Mesenteric fat pad (tissue), 1 donor: ENCODE measurements around the gene EFHD1. TPM values are rescaled to one million over a fixed set of nuclear protein-coding genes. Genes with fewer than 3 reads are reported as not detected.

Experiments used
- DNase-seq: peaks from one replicate; pipeline ENCODE4 v3.0.0-alpha.2; 2020; ENCODE audit warnings: low spot score
- total RNA-seq: library from RNA; stranded (reverse); fragmentation: NEBNext Ultra II Directional; extraction: Animal tissue kit (Norgen Biotek cat#: 25700); gene quantifications from one replicate; pipeline ENCODE4 v1.2.1, GENCODE V29; 2021
- donor health status: DM: yes; HTN: yes; CAD: no.

Gene EFHD1
- total RNA-seq, 1 donor from 2014 or later: 18.0 TPM

DNA sequence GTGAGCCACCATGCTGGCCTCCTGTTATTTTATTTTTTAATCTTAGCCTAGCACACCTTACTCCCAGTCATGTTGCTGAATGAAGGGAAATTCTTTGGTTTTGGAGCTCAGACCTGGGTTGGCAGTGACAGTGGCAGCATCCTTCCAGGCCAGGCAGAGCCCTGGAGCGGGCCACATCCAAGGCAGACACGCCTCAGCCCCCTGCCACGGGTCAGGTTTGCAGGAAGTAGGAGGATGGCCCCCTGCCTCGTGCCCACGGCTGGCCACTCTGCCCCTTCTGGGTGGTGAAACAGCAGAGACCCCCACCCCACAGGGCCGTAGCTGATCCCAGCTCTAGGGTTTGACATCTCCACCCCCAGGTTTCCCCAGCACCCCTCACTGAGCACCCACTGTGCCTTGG lies 11.7 kb downstream of the EFHD1 start:
- DNase-seq: no peak

- DNase-seq: no peak
Observed at GRCh38 chr2:232646726-232647125, 13.3 kb downstream of the EFHD1 start.

DNA sequence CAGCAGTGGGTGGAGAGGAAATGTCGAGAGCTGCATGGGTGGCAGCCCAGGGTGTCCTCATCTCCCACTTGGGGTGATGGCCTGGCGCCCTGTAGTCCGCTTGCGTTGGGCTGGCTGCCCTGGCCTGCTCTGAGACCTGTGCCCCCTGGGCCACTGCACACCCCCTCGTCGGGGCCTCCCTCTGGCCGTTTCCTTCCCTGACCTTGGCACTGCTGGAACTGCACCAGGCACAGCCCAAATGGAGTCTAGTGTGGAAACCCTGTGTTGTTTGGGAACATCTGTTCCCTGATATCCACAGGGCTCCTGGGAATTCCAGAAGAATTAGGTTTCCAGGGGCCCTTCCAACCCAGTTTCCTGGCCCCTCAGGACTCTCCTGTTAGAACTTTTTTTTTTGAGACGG lies 13.9 kb downstream of the EFHD1 start:
- no peak for DNase-seq

- DNase-seq: no peak
Observed at GRCh38 chr2:232649033-232649432, 15.6 kb downstream of the EFHD1 start.

DNA sequence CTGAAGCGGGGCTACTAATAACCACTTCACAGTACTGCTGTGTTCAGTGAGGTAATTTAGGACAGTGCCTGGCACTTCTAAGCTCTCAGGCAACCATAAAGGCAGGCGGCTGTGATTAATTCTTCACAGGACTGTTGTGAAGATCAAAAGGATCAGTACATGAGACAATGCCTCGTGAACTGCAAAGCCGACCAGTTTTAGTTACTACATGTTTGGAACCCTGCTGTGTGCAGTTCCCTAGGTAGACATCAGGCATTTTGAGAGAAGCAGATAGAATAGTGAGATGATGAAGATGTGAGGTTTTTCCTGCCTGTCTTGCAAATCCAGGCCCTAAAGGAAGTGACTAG lies 19.1 kb downstream of the EFHD1 start:
- DNase-seq: no peak

DNA sequence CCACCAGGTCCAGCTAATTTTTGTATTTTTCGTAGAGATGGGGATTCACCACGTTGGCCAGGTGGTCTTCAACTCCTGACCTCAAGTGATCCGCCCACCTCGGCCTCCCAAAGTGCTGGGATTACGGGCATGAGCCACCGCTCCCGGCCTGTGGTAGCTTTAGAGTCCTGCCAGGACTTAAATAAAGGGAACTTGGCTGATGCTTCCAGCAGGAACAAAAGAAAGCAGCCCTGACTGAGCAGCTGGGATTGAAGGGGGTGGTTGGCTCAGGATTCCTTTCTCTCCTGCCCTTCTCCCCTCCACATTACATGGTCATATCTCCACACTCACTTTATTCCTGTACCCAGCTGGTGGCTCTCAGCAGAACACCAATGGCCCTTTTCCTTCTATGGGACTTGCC lies 20.0 kb downstream of the EFHD1 start:
- DNase-seq: no peak

GRCh38 chr2:232655392-232655791 lies 22.0 kb downstream of the EFHD1 start:
- no peak for DNase-seq

DNA sequence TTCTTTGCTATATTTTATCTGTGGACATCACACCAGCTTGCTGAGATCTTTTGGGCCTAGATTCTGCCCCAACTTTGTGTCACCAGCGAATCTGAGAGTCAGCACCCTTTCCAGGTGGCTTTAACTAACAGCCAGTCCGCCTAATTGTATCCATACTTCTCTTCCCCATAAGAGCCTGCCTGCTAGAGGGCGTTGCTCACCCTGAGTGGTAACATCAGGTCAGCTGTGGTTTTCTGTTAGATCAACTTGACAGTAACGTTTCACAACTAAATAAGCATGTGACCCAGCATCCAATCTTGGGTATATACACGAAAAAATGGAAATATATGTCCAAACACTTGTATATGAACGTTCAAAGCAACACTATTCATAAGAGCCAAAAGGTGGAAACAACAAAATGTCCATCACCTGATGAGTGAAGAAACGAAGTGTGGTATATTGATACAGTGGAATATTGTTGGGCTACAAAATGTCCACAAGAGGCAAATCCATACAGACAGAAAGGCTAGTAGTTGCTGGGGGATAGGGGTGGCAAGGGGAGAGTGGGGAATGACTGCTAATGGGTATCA lies 24.9 kb downstream of the EFHD1 start:
- DNase-seq: no peak

- no peak for DNase-seq
Observed at GRCh38 chr2:232659359-232659758, 26.0 kb downstream of the EFHD1 start.

- DNase-seq: no peak
Observed at GRCh38 chr2:232662486-232663260, 29.3 kb downstream of the EFHD1 start.

- DNase-seq: no peak
Observed at GRCh38 chr2:232666051-232666805, 32.8 kb downstream of the EFHD1 start.

GRCh38 chr2:232667989-232668583 lies 34.7 kb downstream of the EFHD1 start:
- no peak for DNase-seq

- DNase-seq: no peak
Observed at GRCh38 chr2:232668805-232669444, 35.5 kb downstream of the EFHD1 start.

GRCh38 chr2:232672588-232672987 lies 39.2 kb downstream of the EFHD1 start:
- no peak for DNase-seq

DNA sequence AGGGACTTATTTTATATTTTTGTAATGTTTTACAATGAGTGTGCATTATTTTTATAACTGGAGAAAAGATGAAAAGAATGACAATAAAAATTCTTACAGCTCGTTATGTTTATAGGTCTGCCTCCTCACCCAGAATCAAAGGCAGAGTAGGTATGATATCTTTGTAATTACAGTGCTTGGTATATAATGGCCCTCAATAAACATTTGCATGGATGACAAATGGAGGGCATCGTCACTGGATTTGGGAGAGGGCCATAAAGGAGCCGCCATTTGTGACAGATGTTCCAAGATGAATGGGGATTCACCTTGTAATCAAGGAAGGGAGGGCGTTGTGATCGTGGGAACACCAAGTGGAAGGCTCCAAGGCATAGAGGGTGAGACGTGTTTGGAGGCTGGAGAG lies 41.1 kb downstream of the EFHD1 start:
- no peak for DNase-seq

GRCh38 chr2:232675381-232675780 lies 42.0 kb downstream of the EFHD1 start:
- DNase-seq: no peak

GRCh38 chr2:232680006-232680405 lies 46.6 kb downstream of the EFHD1 start:
- DNase-seq: no peak

DNA sequence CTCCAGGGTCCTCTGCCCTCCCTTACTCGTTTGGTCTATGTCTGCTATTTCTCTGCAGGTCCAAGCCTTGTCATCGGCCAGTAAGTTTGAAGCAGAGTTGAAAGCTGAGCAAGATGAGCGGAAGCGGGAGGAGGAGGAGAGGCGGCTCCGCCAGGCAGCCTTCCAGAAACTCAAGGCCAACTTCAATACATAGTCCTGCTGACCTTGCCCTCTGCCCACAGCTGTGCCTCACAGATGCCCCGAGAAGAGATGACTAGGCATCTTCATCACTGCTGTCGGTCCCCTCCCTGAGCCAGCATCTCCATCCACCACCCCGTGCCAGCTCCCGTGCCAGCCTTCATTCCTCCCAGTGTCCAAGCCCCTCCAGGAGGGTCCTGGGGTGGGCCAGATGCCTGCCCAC lies 48.1 kb downstream of the EFHD1 start:
- no peak for DNase-seq

DNA sequence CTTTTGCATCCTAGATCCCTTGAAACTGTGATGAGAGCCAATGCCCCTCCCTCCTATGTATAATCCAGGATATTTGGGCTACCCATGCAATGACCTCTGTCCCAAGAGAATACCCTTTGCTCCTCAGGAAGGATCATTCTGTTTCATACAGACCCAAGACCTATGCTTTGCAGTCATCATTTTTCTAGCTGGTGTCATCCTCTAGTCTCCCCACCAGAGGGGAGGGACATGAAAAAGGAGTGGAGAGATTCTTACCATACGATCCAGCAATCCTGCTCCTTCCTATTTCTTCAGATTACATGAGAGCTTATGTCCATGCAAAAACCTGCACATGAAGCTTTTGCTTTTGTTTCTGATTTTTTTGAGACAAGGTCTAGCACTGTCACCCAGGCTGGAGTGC lies 50.0 kb downstream of the EFHD1 start:
- DNase-seq: no peak

- DNase-seq: peak; percentile 6
Observed at GRCh38 chr2:232685391-232685790, 52.0 kb downstream of the EFHD1 start.

DNA sequence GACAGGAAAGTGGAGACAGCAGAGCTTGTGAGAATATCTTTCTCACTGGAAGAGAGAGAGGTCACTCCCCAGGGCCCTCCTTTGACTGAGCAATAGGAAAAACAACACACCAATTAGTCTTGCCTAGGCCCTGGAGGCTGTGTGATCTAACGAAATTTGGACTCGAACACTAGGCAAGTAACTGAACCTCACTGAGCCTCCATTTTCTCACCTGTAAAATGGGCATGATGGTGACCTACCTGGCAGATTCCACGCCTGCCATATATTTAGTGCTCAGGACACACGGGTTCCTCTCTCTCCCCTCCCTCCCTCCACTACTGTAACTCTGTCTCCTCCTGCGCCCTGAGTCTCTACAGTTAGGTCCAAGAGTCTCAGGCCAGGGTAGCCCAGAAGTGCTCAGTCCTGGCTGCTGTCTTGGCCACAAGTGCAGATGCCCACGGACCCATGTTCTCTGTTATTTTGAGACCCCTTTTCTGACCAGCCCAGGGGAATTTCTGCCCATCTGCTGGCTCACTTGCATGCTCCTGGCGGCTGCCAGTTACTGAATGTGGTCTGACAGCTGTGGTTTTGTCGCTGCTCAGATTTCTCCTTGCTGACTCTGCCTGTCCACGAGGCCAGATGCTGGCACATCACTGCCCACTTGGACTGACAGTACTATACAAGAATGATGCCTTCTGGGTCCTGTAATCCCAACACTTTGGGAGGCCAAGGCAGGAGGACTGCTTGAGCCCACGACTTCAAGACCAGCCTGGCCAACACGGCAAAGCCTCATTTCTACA lies 54.2 kb downstream of the EFHD1 start:
- DNase-seq: peak; percentile 69
